ENCODE measurements around the gene ADGRL3. TPM values are rescaled to one million over a fixed set of nuclear protein-coding genes. Genes with fewer than 3 reads are reported as not detected.
"Not testable (repeated sequence)": the region's sequence is repeated elsewhere in the genome, so short reads cannot be mapped to it uniquely, and the experiment has no call there.

The ADGRL3 gene
- total RNA-seq, 1 experiment from 2014 or later: 1.8 TPM

- DNase-seq (ENCODE audit: extremely low read depth, low read depth): no peak
Observed at GRCh38 chr4:61771056-61771455, 570.9 kb downstream of the ADGRL3 start.

GRCh38 chr4:61772126-61772525 lies 572.0 kb downstream of the ADGRL3 start:
- no peak for DNase-seq (ENCODE audit: extremely low read depth, low read depth)

GRCh38 chr4:61773655-61774245 lies 573.6 kb downstream of the ADGRL3 start:
- DNase-seq (ENCODE audit: extremely low read depth, low read depth): no peak

DNA sequence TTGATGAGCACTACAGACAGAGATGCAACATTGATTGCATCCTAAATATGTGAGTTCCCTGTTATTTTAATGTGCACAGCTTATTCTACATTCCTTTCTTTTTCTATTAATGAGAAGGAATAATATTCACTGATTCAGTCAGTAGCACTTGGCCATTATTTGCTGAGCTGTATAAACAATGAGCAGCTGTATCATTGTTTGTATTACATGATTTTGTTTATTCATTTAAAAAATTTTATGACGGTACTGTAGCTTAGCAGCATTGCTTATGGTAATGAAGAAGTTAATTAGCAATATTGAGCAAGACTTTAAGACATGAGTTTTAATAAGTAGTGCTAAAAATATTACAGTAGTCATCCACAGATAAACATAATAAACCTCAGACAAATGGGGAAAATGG lies 582.0 kb downstream of the ADGRL3 start:
- DNase-seq (ENCODE audit: extremely low read depth, low read depth): no peak

GRCh38 chr4:61783050-61783449 lies 582.9 kb downstream of the ADGRL3 start:
- no peak for DNase-seq (ENCODE audit: extremely low read depth, low read depth)

DNA sequence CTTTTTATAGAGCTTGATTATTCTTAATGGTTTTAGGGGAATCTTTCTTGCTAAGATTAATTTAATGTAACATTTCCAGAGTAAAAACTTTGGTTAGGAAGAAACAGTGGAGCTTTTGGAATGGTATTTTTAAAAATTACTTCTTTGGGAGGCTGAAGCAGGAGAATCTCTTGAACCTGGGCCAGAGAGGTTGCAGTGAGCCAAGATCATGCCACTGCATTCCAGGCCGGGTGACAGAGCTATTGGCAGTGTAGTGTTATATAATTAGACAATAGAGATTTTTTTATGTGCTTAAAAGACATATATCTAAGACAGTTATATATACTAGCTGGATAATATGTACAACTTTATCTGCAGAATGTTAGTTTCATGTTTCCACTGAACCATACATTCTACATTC lies 585.6 kb downstream of the ADGRL3 start:
- no peak for DNase-seq (ENCODE audit: extremely low read depth, low read depth)

DNA sequence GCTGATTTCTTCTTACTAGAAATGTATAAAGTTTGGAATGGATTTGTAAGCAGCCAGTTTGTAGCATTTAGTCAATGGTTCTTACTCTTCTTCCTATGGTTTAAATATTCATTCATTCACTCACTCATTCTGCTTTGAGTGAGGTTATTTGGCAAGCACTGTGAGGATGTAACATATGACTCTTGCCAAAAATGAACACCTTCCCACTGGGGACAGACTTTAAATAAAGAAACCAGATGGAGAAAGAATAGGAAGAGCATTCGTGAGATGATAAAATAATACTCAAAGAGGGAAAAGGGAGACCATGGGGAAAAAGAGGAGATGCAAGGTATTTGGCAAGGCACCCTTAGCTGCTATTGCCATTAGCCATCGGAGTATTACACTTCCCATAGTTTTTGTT lies 586.1 kb downstream of the ADGRL3 start:
- DNase-seq (ENCODE audit: extremely low read depth, low read depth): no peak

DNA sequence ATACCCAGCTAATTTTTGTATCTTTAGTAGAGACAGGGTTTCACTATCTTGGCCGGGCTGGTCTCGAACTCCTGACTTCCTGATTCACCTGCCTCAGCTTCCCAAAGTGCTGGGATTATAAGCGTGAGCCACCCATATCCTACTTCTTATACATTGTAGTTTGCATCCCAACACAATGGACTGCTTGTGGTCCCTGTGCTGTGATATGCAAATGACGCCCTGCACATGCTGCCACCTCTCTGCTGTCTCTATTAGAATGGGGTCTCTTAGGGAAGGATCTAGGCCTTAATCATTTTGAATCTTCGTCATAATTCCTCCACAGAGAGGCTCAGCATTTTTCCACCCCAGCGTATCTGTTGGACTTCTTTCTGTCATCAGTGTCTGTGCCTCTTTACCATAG lies 595.9 kb downstream of the ADGRL3 start:
- no peak for DNase-seq (ENCODE audit: extremely low read depth, low read depth)

- no peak for DNase-seq (ENCODE audit: extremely low read depth, low read depth)
Observed at GRCh38 chr4:61799794-61800193, 599.7 kb downstream of the ADGRL3 start.

GRCh38 chr4:61805227-61805626 lies 605.1 kb downstream of the ADGRL3 start:
- no peak for DNase-seq (ENCODE audit: extremely low read depth, low read depth)

DNA sequence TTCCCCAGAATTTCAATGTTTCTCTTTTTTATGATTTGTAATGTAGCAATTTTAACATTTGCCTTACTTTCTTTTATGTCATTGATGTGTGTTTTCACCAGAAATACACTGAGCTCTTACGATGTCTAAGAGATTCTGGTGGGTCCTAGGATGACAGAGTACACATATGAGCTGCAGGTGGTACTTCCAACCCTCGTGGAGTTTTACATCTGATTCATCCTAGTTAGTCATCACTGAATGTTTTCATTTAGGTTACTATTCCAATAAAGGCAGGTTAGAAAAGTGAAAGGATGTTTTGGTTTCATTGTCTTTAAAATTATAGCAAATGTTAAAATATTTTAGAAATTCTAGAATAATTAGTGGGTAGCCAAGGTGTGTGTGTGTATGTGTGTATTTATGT lies 605.9 kb downstream of the ADGRL3 start:
- DNase-seq (ENCODE audit: extremely low read depth, low read depth): no peak

DNA sequence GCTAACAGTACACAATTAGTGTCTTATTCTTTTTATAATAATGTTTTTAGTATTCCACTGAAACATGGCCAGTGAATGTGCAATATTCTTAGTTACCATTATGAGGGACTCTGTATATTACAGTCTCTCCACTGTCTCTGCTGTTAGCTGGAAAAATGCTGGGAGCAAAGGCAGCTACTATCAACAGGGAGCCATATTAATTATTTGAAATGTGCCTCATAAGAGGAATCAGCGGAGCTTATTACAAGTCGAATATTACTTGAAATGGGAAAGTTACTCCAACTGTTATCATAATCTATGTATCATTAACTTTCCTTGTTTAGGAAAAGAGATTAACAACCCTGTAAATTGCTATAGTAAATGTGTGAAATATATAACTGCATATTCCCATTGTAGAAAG lies 612.0 kb downstream of the ADGRL3 start:
- DNase-seq (ENCODE audit: extremely low read depth, low read depth): no peak

- no peak for DNase-seq (ENCODE audit: extremely low read depth, low read depth)
Observed at GRCh38 chr4:61817071-61817470, 616.9 kb downstream of the ADGRL3 start.

DNA sequence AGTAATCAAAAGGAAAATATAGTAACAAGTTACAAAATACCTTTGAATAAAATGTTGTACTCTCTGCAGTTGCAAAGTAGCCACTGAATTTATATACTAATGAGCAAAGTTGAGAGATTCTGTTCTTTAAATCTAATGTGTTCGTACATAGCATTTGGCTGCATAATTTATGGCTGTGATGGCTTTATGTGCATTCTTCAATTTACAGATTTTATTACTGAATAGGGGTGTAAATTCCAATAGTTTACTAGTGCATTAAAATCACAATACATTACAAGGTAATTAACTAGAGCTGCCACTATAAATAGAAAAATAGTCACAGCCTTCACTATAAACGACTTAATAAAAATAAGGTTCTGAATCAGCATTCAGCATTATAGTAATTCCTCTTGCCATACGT lies 620.0 kb downstream of the ADGRL3 start:
- no peak for DNase-seq (ENCODE audit: extremely low read depth, low read depth)

DNA sequence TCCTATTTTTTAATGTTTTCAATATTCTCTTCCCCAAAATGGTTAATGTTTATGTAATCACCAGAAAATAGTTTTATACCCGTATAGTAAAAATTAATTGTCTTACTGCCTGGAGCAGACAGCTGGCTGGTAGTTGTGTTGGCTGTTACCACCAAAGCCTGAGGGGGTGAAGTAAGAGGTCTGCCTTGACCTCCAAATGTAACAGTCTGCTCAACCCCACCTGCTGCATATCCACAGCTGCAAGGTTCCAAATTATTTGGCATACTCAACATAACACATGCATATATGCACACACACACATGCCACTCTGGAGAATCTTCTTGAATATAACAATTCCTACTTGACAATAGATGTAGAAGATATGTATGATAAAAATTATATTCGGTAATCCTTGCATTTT lies 624.3 kb downstream of the ADGRL3 start:
- no peak for DNase-seq (ENCODE audit: extremely low read depth, low read depth)

- DNase-seq (ENCODE audit: extremely low read depth, low read depth): no peak
Observed at GRCh38 chr4:61827907-61828391, 627.8 kb downstream of the ADGRL3 start.

GRCh38 chr4:61828960-61829359 lies 628.8 kb downstream of the ADGRL3 start:
- DNase-seq (ENCODE audit: extremely low read depth, low read depth): no peak

DNA sequence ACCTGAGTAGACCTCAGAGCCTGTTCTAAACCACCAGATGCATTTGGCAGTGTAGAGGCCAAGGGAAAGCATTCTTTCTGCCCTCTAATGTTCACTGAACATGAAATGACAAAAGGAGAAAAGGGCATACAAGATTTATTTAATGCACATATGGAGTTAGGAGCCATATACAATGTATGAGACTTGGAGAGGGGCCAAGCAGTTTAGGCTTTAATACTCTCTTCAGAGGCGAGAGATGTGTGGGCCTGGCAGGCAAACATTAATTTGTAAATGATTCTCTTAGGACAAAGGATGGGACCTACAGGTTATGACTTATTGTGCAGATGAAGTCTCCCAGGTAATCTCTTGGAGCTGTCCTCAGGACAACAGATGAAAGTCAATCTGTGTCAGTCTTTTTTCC lies 631.9 kb downstream of the ADGRL3 start:
- DNase-seq (ENCODE audit: extremely low read depth, low read depth): no peak

GRCh38 chr4:61837395-61837794 lies 637.3 kb downstream of the ADGRL3 start:
- no peak for DNase-seq (ENCODE audit: extremely low read depth, low read depth)

- DNase-seq (ENCODE audit: extremely low read depth, low read depth): no peak
Observed at GRCh38 chr4:61838072-61838471, 637.9 kb downstream of the ADGRL3 start.

GRCh38 chr4:61841714-61842113 lies 641.6 kb downstream of the ADGRL3 start:
- no peak for DNase-seq (ENCODE audit: extremely low read depth, low read depth)

- DNase-seq (ENCODE audit: extremely low read depth, low read depth): no peak
Observed at GRCh38 chr4:61851126-61851525, 651.0 kb downstream of the ADGRL3 start.

DNA sequence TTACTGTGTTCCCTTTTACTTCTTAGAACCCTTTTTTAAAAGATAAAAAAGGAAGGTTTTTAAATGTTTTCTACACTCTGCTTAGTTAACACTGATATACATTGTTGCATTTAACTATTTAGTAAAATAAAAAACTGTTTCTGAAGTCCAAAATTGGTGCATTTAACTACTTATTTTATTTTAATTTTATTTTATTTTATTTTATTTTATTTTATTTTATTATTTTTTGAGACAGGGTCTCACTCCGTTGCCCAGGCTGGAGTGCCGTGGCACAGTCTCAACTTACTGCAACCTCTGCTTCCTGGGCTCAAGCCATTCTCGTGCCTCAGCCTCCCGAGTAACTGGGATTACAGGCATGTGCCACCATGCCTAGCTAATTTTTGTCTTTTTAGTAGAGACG lies 652.0 kb downstream of the ADGRL3 start:
- DNase-seq (ENCODE audit: extremely low read depth, low read depth): not testable (repeated sequence)
